LNCAP (cell line): ENCODE results near the gene FMNL1.

Experiments
- TF ChIP-seq, protein P1 (sequence below): fragments of 450-650 bp; IDR thresholded peaks from 2 replicates; pipeline ENCODE4 v1.5.1; 2017; ENCODE audit warnings: mild to moderate bottlenecking

Gene FMNL1

DNA sequence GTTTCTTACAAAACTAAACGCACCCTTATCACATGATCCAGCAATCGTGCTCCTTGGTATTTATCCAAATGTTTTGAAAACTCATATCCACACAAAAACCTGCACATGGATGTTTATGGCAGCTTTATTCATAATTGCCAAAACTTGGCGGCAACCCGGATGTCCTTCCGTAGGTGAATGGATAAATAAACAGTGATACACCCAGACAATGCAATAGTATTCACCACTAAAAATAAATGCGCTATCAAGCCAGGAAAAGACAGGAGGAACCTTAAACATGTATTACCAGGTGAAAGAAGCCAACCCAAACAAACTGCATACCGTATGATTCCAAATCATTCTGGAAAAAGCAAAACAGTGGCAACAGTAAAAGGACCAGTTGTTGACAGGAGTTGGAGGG is 30.2 kb downstream of the FMNL1 start:
- TF ChIP-seq, protein P1, sequence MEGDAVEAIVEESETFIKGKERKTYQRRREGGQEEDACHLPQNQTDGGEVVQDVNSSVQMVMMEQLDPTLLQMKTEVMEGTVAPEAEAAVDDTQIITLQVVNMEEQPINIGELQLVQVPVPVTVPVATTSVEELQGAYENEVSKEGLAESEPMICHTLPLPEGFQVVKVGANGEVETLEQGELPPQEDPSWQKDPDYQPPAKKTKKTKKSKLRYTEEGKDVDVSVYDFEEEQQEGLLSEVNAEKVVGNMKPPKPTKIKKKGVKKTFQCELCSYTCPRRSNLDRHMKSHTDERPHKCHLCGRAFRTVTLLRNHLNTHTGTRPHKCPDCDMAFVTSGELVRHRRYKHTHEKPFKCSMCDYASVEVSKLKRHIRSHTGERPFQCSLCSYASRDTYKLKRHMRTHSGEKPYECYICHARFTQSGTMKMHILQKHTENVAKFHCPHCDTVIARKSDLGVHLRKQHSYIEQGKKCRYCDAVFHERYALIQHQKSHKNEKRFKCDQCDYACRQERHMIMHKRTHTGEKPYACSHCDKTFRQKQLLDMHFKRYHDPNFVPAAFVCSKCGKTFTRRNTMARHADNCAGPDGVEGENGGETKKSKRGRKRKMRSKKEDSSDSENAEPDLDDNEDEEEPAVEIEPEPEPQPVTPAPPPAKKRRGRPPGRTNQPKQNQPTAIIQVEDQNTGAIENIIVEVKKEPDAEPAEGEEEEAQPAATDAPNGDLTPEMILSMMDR: no peak

DNA sequence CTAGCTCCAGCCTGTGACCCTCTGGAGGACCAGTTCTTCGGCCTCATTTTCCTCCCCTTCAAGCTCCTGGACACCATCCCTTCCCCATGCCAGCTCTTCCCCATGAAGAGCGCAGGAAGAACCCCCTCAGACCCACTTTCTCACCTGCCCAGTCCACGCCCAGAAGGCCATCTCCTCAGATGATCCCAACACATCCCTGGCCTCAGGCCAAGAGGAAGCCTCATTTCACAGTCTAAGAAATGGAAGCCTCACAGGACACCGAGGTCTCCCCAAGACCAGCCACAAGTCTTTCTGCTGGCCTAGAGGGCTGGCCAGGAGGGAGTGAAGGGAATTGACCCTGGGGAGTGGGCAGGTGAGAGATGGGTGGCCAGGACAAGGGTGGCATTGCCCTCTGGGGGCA is 32.2 kb downstream of the FMNL1 start:
- TF ChIP-seq, protein P1: no peak

DNA sequence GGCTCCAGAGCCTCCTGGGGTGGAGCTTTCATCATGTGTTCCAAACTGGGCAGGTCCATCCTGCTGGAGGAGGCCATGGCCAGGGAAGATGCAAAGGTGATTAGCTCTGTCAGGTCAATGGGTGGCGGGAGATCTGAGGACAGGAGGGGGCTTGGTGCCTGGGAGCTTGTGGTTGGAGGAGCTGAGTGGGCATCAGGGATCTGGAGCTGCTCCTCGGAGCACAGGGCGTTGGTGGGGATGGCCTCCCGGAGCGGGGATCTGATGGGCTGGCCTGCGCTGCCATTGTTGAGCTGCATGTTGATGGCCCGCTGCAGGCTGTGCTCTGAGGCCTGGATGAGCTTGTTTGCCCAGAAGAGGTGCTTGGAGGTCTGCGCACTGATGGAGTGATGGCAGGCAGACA is 33.7 kb downstream of the FMNL1 start:
- TF ChIP-seq, protein P1: no peak

DNA sequence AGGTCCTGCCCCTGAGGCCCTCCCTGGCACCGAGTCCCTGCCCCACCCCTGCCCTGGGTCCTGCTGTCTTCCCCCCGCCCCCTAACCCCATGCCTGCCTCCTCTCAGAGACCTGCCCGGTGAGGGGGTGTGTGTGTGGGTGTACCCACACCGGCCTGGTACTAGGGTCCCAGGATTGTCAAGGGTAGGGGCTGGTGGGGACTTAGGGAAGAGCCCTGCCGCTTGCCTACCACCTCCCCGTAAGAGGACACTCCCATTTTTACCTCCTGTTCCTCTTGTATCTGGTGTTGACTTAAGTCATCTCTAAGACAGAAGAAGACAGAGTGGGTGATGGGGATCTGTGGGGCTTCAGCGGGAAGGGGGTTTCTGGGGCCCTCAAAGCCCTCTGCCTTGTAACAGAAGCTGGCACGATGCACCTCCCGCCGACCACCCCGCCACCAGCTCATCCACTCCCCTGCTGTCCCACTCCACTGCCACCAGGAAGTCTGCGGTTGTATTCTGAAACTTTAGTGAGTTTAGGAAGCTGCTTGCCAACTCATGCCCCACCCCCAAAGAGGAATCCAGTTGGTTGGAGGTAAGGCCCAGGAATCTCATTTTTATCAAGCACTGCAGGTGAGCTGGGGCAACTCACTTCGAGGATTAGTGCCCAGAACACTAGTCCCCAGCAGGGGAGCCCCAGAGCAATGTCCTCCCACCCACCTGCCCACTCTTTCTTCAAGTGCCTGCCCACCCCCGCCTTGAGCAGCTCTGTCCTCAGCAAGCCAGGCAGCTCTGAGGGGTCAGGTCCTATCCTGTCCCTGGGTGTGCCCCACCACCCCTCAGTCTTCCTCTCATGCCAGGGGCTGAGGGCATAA is 34.7 kb downstream of the FMNL1 start:
- TF ChIP-seq, protein P1: no peak

DNA sequence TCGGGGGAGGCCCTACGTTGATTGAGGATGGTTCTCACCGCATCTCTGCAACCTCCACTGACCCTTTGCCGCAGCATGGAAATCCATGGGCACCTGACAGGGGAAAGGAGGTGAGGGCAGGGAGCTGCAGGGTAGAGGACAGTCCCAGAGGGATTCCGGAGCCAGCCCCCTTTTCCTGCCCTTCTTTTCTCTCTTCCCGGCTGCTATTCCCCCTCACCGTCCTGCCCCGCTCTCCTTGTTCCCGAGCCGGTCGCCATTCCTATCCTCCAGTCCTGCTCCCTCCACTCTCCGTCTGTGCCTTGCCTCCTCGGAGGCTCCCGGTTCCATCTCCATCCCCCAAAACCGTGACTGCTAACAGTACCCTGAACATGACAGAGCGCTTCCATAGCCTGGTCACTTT is 35.4 kb downstream of the FMNL1 start:
- TF ChIP-seq, protein P1: no peak

DNA sequence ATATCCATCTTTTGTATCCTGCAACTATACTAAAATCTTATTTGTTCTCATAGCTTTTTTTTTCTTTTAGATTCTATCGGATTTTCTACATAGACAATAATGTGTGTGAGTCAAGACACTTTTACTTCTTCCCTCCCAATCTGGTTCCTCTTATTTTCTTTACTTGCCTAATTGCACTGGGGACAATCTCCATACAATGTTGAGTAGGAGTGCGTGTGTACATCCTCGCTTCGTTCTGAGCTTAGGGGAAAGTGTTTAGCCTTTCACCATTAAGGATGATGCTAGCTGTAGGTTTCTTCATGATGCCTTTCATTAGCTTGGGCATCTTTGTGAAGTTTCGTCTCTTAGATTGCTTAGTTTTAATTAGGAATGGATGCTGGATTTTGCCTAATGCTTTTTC is 37.3 kb downstream of the FMNL1 start:
- TF ChIP-seq, protein P1: no peak

DNA sequence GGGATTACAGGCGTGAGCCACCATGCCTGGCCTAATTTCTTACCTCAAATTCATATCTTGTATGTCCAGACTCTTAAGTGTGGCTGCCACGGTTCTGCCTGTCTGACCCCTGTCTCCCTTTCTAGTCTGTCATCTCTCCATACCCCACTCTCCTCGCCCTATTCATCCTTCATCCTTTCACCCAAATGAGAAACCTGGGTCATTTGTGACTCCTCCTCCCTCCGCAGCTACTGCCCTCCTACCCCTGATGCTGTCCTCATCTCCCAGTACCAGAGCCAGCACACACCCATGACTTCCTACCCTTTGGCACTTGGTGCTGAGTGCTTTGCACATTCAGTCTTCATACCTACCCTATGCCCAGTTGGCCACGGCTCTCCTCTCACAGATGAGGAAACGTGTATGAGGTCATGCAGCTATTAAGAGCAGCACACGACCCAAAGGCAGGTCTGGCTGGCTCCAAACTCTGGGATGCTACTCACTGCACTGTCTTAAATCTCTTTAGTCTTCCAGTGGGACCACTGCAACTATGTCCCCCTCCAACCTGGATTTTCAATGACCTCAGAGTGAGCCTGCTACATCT is 38.6 kb downstream of the FMNL1 start:
- TF ChIP-seq, protein P1: no peak
